Cerebellar nuclear complex (tissue), 1 donor: ENCODE data around the gene GTF2IRD1.
"Not testable (repeated sequence)": the region's sequence is repeated elsewhere in the genome, so short reads cannot be mapped to it uniquely, and the experiment has no call there.

Experiments
- DNase-seq, 2 experiments: peaks; one replicate each; lab custom pipeline; 2025; lab: John Stamatoyannopoulos, UW

GTF2IRD1 gene

DNA sequence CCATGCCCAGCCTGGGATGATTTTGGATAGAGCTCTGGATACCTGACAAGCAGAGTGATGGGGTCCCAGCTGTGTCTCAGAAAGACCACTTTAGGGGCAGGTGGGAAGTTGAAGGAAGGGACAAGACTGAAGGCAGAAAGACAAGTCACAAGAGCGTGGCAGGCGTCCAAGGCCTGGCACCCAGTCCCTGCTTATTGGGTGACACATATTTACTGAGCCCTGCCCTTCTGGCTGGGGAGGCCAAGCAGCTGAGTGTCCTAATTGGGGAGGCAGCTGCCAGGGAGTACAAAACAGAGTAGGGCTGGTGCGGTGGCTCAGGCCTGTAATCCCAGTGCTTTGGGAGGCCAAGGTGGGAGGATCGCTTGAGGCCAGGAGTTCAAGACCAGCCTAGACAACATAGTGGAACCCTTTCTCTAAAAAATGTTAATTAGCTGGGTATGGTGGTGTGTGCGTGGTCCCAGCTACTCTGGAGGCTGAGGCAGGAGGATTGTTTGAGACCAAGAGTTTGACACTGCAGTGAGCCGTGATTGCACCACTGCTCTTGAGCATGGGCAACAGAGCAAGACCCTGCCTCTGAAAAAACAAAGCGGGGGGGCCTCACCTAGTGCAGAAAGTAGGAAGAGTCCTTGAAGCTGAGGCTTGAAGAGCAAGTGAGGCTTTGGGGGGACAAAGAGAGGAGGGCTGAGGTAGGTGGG, 150.8 kb downstream of the GTF2IRD1 start:
- no peak for DNase-seq

GRCh38 chr7:74606101-74606908, 152.6 kb downstream of the GTF2IRD1 start:
- DNase-seq, result no peak

GRCh38 chr7:74606909-74607510, 153.3 kb downstream of the GTF2IRD1 start:
- no peak for DNase-seq

DNA sequence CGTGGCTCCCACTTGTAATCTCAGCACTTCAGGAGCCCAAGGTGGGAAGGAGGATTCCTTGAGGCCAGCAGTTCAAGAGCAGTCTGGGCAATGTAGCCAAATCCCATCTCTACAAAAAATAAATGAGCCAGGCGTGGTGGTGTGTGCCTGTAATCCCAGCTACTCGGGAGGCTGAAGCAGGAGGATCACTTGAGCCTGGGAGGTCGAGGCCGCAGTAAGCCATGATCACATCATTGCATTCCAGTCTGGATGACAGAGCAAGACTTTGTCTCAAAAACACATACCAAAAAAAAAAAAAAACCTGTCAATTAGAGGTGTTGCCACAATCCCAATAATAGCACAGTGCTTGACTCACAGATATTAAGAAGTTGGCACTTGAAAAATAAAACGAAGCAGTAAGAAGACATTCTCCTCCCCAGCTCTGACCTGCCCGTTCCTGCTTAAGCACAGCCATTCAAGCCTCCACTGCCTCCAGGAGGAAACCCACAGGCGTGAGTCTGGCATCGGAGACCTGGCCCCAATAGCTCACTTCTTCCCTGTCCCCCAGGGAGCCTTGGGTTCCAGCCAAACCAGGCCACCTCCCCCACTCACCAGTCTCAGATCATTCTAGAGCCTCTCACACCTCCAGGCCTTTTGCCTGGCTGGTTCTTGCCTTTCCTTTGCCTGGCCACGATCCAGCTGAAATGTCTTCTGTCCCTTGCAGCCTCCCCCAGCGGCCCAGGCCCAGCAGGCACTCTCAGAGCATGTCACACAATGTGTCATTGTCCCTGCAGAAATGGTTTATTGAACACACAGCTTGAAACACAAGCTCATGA, 158.5 kb downstream of the GTF2IRD1 start:
- DNase-seq, result no peak

DNA sequence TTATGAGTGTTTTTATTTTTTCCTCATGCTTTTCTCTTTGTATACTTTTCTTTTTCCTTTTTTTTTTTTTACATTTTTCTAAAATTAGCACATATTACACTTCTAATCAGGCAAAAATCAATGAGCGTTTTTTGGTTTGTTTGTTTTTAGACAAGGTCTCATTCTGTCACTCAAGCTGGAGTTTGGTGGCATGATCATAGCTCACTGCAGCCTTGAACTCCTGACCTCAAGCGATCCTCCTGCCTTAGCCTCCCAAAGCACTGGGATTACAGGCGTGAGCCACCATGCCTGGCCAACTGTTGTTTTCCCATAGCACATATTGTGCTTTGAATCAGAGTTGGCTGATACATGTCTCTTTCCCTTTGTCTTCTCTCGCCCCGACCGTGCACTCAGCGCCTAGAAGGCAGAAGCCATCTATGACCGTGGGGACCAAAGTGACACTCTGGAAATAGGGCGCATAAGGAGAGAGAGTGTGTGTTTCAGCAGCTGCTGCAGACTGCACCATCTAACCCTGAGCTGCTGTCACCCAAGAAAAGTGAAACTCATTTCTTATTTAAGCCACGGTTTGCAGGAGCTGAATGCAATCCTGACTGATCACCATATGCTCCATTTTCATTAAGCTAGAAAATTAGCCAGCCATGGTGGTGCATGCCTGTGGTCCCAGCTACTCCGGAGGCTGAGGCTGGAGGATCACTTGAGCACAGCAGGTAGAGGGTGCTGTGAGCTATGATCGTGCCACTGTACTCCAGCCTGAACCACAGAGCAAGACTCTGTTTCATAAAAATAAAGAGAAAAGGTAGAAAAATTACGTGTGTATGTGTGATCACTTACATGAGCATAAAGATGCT, 162.5 kb downstream of the GTF2IRD1 start:
- DNase-seq, result no peak

- DNase-seq, result no peak
Observed at GRCh38 chr7:74617180-74617744, 163.6 kb downstream of the GTF2IRD1 start.

- peak in 1 of 2 experiments; percentile 57 for DNase-seq
Observed at GRCh38 chr7:74619235-74619860, 165.6 kb downstream of the GTF2IRD1 start.

DNA sequence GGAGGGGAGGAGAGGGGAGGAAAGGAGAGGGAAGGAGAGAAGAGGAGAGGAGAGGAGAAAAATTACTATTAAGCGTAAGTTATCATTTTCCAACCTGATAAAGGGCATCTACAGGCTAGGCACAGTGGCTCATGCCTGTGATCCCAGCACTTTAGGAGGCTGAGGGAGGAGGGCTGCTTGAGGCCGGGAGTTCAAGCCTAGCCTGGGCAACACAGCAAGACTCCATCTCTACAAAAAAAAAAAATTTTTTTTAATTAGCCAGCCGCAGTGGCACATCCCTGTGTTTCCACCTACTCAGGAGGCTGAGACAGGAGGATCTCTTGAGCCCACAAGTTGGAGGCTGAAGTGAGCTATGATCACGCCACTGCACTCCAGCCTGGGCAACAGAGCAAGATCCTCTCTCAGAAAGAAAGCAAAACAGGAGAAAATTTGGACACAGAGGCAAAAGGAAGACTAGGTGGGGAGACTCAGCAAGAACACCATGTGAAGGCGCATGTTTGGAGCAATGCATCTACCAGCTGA, 168.6 kb downstream of the GTF2IRD1 start:
- no peak for DNase-seq

- no peak for DNase-seq
Observed at GRCh38 chr7:74623135-74623534, 169.4 kb downstream of the GTF2IRD1 start.

DNA sequence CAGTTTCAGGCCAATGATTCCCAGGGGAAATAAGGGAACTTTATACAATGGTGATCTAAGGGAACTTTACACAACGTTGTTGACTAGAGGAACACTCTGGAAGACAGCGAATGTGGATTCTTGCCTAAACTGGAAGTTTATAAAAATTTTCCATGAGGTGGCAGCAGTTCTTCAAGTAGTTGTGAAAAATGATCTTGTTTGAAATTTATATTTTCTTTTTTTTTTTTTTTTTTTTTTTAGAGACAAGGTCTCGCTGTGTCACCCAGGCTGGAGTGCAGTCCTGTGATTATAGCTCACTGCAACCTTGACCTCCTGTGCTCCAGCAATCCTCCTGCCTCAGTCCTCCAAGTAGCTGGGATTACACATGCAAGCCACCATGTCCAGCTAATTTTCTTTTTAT, 171.7 kb downstream of the GTF2IRD1 start:
- DNase-seq, result no peak

- no peak for DNase-seq
Observed at GRCh38 chr7:74627661-74628411, 174.1 kb downstream of the GTF2IRD1 start.

- DNase-seq, result no peak
Observed at GRCh38 chr7:74632505-74632904, 178.8 kb downstream of the GTF2IRD1 start.

DNA sequence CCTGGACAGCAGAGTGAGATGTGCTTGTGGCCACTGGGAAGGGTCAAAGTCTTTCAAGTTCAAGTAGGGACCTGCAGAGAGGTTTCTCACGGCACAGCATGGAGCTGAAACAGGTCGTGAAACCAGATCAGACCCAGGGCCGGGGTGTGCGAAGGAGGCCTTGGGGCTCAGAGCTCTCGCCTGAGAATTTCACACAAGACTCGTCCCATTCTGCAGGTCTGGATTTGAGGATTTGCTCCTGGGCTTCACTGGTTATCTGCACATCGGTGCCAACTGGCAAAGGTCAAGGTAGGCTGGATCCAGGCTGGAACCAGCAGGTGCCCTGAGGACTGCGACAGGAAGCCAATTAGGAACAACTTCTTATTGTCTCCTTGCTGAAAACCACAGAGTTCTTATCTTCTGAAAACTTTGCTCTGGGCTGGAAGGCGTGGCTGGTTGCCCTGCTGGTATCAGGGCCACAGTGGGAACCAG, 179.8 kb downstream of the GTF2IRD1 start:
- no peak for DNase-seq

DNA sequence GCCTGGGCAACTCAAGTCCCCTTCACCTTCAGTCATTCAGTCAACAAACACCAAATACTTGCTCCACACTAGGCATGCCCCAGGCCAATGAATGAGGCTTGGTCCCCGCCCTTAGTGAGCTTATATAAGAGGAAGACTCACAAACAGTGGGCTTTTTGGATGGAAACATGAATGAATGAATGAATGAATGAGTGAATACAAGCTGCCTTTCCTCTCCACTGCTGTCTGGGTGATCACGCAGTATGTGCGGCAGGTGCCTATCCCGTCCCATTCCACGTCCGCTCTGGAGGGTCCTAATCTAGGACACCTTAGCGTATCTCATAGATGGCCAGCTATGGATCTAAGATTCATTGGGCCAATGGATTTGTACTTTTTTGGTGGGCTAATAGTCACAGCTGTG, 184.0 kb downstream of the GTF2IRD1 start:
- no peak for DNase-seq

DNA sequence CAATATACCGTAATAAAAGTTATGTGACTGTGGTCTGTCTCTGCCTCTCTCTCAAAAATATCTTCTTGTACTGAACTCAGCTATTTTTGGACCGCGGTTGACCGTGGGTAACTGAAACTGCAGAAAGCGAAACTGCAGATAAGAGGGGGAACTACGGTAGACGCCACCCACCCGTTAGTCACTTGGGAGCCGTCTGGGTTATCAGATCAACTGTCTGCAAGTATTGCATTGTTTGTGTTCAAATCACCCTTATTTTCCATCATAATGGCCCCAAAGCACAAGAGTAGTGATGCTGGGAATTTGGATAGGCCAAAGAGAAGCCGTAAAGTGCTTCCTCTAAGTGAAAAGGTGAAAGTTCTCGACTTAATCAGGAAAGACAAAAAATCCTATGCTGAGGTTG, 196.3 kb downstream of the GTF2IRD1 start:
- not testable (repeated sequence) for DNase-seq

GRCh38 chr7:74650493-74651132, 196.9 kb downstream of the GTF2IRD1 start:
- DNase-seq, result not testable (repeated sequence)

- DNase-seq, result not testable (repeated sequence)
Observed at GRCh38 chr7:74651133-74651504, 197.4 kb downstream of the GTF2IRD1 start.
